GM21528 (cell line): ENCODE data around the gene RNF224.

Experiments
- ATAC-seq: cut with Tn5 transposase; IDR thresholded peaks from one replicate; pipeline ENCODE4 v1.9.1; 2021; ENCODE audit warnings: mild to moderate bottlenecking, moderate library complexity; ENCODE audit not compliant: unreplicated experiment, low FRiP score

The RNF224 gene

GRCh38 chr9:137191691-137192447, 35.4 kb upstream of the RNF224 start:
- ATAC-seq, result no peak

GRCh38 chr9:137192448-137192780, 34.9 kb upstream of the RNF224 start:
- no peak for ATAC-seq

- ATAC-seq, result no peak
Measured at GRCh38 chr9:137192859-137193258, 34.4 kb upstream of the RNF224 start.

GRCh38 chr9:137193771-137194170, 33.5 kb upstream of the RNF224 start:
- ATAC-seq, result no peak

GRCh38 chr9:137194388-137194787, 32.9 kb upstream of the RNF224 start:
- ATAC-seq, result no peak

- ATAC-seq, result no peak
Measured at GRCh38 chr9:137194909-137195308, 32.4 kb upstream of the RNF224 start.

- ATAC-seq, result no peak
Measured at GRCh38 chr9:137195525-137196220, 31.6 kb upstream of the RNF224 start.

- ATAC-seq, result no peak
Measured at GRCh38 chr9:137198051-137198901, 29.0 kb upstream of the RNF224 start.

GRCh38 chr9:137198902-137199283, 28.4 kb upstream of the RNF224 start:
- ATAC-seq, result no peak

- ATAC-seq, result no peak
Measured at GRCh38 chr9:137199411-137200121, 27.7 kb upstream of the RNF224 start.

- peak; percentile 77 for ATAC-seq
Measured at GRCh38 chr9:137200311-137201204, 26.7 kb upstream of the RNF224 start, which contains the start of gene TPRN. TSS of gene TPRN (minus strand) at chr9:137200741. CDS start at chr9:137200711, 30 bp downstream.

GRCh38 chr9:137201205-137201868, 26.0 kb upstream of the RNF224 start:
- no peak for ATAC-seq

GRCh38 chr9:137202966-137203365, 24.3 kb upstream of the RNF224 start:
- ATAC-seq, result no peak

GRCh38 chr9:137204731-137205125, 22.6 kb upstream of the RNF224 start:
- ATAC-seq, result no peak

- peak; percentile 49 for ATAC-seq
Measured at GRCh38 chr9:137205126-137206069, 21.9 kb upstream of the RNF224 start, which contains the start of the genes NDOR1 and TMEM203. TSS of gene NDOR1 (plus strand) at chr9:137205700. CDS start at chr9:137205778, 78 bp downstream. TSS of gene TMEM203 (minus strand) at chr9:137205648. CDS start at chr9:137205414, 234 bp downstream.

- no peak for ATAC-seq
Measured at GRCh38 chr9:137206602-137207001, 20.7 kb upstream of the RNF224 start.

GRCh38 chr9:137211532-137211931, 15.8 kb upstream of the RNF224 start:
- no peak for ATAC-seq

- no peak for ATAC-seq
Measured at GRCh38 chr9:137212520-137212919, 14.8 kb upstream of the RNF224 start.
